GM23248 (cell line): Measurements from ENCODE around the gene TRIM2.

Source experiments
- EZH2 ChIP-seq: fragments of 200-600 bp; sonication (generic); IDR thresholded peaks from 2 replicates; pipeline ENCODE4 v1.6.1; 2018; ENCODE audit warnings: antibody characterized with exemption, mild to moderate bottlenecking; ENCODE audit not compliant: insufficient read depth, poor library complexity, severe bottlenecking
- EZH2phosphoT487 ChIP-seq: fragments of 200-600 bp; sonication (generic); IDR thresholded peaks from 2 replicates; pipeline ENCODE4 v1.6.1; 2018; ENCODE audit warnings: antibody characterized with exemption, moderate library complexity, mild to moderate bottlenecking, low read depth; ENCODE audit not compliant: insufficient read depth

GRCh38 chr4:153160821-153161220 lies 43.4 kb upstream of the TRIM2 start:
- TF ChIP-seq EZH2, result no peak
- TF ChIP-seq EZH2phosphoT487, result no peak
